K562 (cell line): ENCODE results near the gene CSF3. TPM values are rescaled to one million over a fixed set of nuclear protein-coding genes. Genes with fewer than 3 reads are reported as not detected.

ENCODE experiments used
- AFF4 ChIP-seq: sonication (generic); formaldehyde crosslinking; IDR thresholded peaks from 2 replicates; pipeline ENCODE4 v1.8.0; 2023; ENCODE audit warnings: mild to moderate bottlenecking, missing genetic modification reagents
- ATF3 ChIP-seq, 2 experiments: fragments of 450-650 bp in 1 of 2; sonication (generic) in 1 of 2; formaldehyde crosslinking in 1 of 2; IDR thresholded peaks in 1 of 2; conservative IDR thresholded peaks in 1 of 2; 2 replicates each; pipeline versions ENCODE4 v1.6.1 to v1.8.1; 2016 to 2023; ENCODE audit warnings: mild to moderate bottlenecking in 2 of 2, moderate library complexity in 2 of 2, inconsistent platforms in 1 of 2, missing genetic modification reagents in 1 of 2
- BRF2 ChIP-seq: IDR thresholded peaks from 3 replicates; pipeline ENCODE4 v1.6.1; 2011; ENCODE audit warnings: borderline replicate concordance, mild to moderate bottlenecking; ENCODE audit not compliant: insufficient read length, insufficient read depth
- CC2D1A ChIP-seq: fragments of 450-650 bp; IDR thresholded peaks from 2 replicates; pipeline ENCODE4 v1.6.1; 2017; ENCODE audit warnings: mild to moderate bottlenecking
- CCAR2 ChIP-seq: fragments of 200-400 bp; formaldehyde crosslinking; IDR thresholded peaks from 2 replicates; pipeline ENCODE4 v1.6.1; 2017; ENCODE audit warnings: mild to moderate bottlenecking, low read depth, low read length
- FOXA1 ChIP-seq: fragments of 450-650 bp; IDR thresholded peaks from 2 replicates; pipeline ENCODE4 v1.6.1; 2016; ENCODE audit warnings: mild to moderate bottlenecking, borderline replicate concordance
- FOXJ2 ChIP-seq: fragments of 200-800 bp; sonication (Bioruptor generic); IDR thresholded peaks from 2 replicates; pipeline ENCODE4 v1.6.1; 2016; ENCODE audit warnings: missing genetic modification characterization, missing compliant biosample characterization
- HEY1 ChIP-seq: fragments of 250-450 bp; sonication (Bioruptor Pico); IDR thresholded peaks from 2 replicates; pipeline ENCODE4 v1.5.0; 2020; ENCODE audit warnings: mild to moderate bottlenecking, moderate library complexity, borderline replicate concordance
- MAFG ChIP-seq: fragments of 450-650 bp; conservative IDR thresholded peaks from 2 replicates; pipeline ENCODE4 v1.6.1; 2016; ENCODE audit warnings: missing genetic modification characterization, missing compliant biosample characterization
- NONO ChIP-seq, 2 experiments: fragments of 200-400 bp in 1 of 2; fragments of 450-650 bp in 1 of 2; formaldehyde crosslinking in 1 of 2; IDR thresholded peaks; 2 replicates each; pipeline ENCODE4 v1.6.1; 2017; ENCODE audit warnings: low read depth in 2 of 2, mild to moderate bottlenecking in 2 of 2, moderate library complexity in 2 of 2, low read length in 1 of 2
- POLR2H ChIP-seq: IDR thresholded peaks from 2 replicates; pipeline ENCODE4 v1.6.1; 2016; ENCODE audit warnings: missing genetic modification characterization, low read depth, mild to moderate bottlenecking, control low read depth, missing compliant biosample characterization, moderate library complexity
- SMC3 ChIP-seq: conservative IDR thresholded peaks from 2 replicates; pipeline ENCODE4 v1.6.1; 2011; ENCODE audit warnings: low read depth, low read length, improper control_type of control experiment; ENCODE audit not compliant: insufficient read depth
- TCF7L2 ChIP-seq: fragments of 150-350 bp; IDR thresholded peaks from 2 replicates; pipeline ENCODE4 v1.6.1; 2016; ENCODE audit warnings: low read depth, mild to moderate bottlenecking, low read length, moderate library complexity
- ZBTB49 ChIP-seq: sonication (generic); formaldehyde crosslinking; IDR thresholded peaks from 2 replicates; pipeline ENCODE4 v1.8.0; 2022; ENCODE audit warnings: missing genetic modification reagents, mild to moderate bottlenecking, borderline replicate concordance
- ZNF24 ChIP-seq: fragments of 450-650 bp; IDR thresholded peaks from 2 replicates; pipeline ENCODE4 v1.6.1; 2016
- ZNF282 ChIP-seq: sonication (generic); formaldehyde crosslinking; IDR thresholded peaks from 2 replicates; pipeline ENCODE4 v1.8.1; 2023; ENCODE audit warnings: missing genetic modification reagents
- ZNF445 ChIP-seq: fragments of 250-450 bp; sonication (Bioruptor Pico); IDR thresholded peaks from 2 replicates; pipeline ENCODE4 v1.4.0; 2020; ENCODE audit warnings: low read depth, mild to moderate bottlenecking, moderate library complexity
- polyA plus RNA-seq, 8 experiments: library from polyadenylated mRNA; depleted of rRNA in 4 of 8; stranded (reverse) in 5 of 8; unstranded in 3 of 8; fragments of >200 nt; fragmentation: Nextera tagmentation in 2 of 8; fragmentation: Illumina TruSeq in 1 of 8; extraction: Ambion mirVana in 2 of 8; extraction: Trizol in 1 of 8; gene quantifications; 2 replicates each; pipeline versions ENCODE4 v1.2.1 to v1.2.3, GENCODE V29; 2011 to 2014; ENCODE audit warnings: inconsistent platforms in 1 of 8, missing spikeins in 1 of 8
- total RNA-seq, 7 experiments: library from RNA; depleted of rRNA in 6 of 7; stranded (reverse); fragments of >200 nt in 6 of 7; fragmentation: Illumina TruSeq in 2 of 7; extraction: Trizol in 2 of 7; gene quantifications; 2 replicates each; pipeline versions ENCODE4 v1.2.1 to v1.2.3, GENCODE V29; 2011 to 2021; ENCODE audit warnings: low replicate concordance in 1 of 7

Gene CSF3
- total and polyA plus RNA-seq, 9 of the 15 experiments (the other 6 are each of a cell fraction or from before 2014, with no cell fraction given): 0.19 TPM; not detected in 8

GRCh38 chr17:40035162-40035559 lies 19.9 kb downstream of the CSF3 start (continued):
- TF ChIP-seq AFF4 (CRISPR knock-in tag): no peak
- no peak for TF ChIP-seq NONO (IDR thresholded peaks at IDR 0.05; ENCODE audit: low read depth in 2 of 2, low read length in 1 of 2)
- TF ChIP-seq TCF7L2: no peak
- no peak for TF ChIP-seq FOXA1
- no peak for TF ChIP-seq CCAR2
- no peak for TF ChIP-seq BRF2
- no peak for TF ChIP-seq POLR2H (tag)
- TF ChIP-seq HEY1 (CRISPR knock-in tag): no peak
- peak; percentile 74 for TF ChIP-seq SMC3
- no peak for TF ChIP-seq ZNF24
- no peak for TF ChIP-seq FOXJ2 (tag)
- no peak for TF ChIP-seq ZNF445 (CRISPR knock-in tag)
- no peak for TF ChIP-seq ATF3 (IDR thresholded peaks at IDR 0.05)
- no peak for TF ChIP-seq ATF3 (CRISPR knock-in tag; conservative IDR thresholded peaks at IDR 0.05)
- no peak for TF ChIP-seq MAFG (tag)
- TF ChIP-seq ZNF282: no peak
- TF ChIP-seq CC2D1A: no peak
- TF ChIP-seq ZBTB49: no peak
